ENCODE data around the gene PODXL. TPM values are rescaled to one million over a fixed set of nuclear protein-coding genes. Genes with fewer than 3 reads are reported as not detected.
A peak's percentile ranks its signal among the peaks of the same experiment; 100 is the strongest.

PODXL gene
- total and polyA plus RNA-seq, 2 of the 8 experiments (the other 6 are each of a cell fraction or from before 2014, with no cell fraction given), result 638 to 925 TPM

DNA sequence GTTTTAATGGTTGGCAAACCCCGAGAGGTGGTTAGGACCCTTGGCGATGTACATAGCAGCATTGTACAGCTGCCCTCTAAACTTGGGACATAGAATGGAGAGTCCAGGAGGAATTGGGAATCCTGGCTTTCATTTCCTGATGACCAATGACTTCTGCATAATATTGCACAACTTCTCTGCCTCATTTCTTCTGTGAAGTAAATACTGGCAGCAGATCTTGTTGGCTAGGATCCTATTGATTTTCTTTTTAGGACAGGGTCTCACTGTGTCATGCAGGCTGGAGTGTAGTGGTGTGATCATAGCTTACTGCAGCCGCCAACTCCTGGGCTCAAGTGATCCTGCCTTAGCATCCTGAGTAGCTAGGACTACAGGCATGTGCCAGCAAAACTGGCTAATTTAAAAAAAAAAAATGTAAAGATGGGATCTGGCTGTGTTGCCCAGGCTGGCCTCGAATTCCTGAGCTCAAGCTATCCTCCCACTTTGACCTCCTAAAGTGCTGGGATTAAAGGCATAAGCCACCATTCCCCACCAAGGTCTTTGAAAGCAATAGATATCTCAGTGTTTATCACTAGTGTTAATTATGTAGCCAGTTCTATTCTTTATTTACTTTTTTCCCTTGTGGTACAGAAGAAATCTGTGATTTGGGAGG lies 58.1 kb downstream of the PODXL start (continued):
- TF ChIP-seq KDM1A (IDR thresholded peaks at IDR 0.05; ENCODE audit: borderline replicate concordance, low read length), result peak; percentile 79; the same call in 1 of the 2 replicates
- TF ChIP-seq EGR1 (IDR thresholded peaks at IDR 0.05; ENCODE audit: borderline replicate concordance, low read depth, low read length), result no peak

Data from H1 (cell line).